ENCODE data around the gene CHAC1.

DNA sequence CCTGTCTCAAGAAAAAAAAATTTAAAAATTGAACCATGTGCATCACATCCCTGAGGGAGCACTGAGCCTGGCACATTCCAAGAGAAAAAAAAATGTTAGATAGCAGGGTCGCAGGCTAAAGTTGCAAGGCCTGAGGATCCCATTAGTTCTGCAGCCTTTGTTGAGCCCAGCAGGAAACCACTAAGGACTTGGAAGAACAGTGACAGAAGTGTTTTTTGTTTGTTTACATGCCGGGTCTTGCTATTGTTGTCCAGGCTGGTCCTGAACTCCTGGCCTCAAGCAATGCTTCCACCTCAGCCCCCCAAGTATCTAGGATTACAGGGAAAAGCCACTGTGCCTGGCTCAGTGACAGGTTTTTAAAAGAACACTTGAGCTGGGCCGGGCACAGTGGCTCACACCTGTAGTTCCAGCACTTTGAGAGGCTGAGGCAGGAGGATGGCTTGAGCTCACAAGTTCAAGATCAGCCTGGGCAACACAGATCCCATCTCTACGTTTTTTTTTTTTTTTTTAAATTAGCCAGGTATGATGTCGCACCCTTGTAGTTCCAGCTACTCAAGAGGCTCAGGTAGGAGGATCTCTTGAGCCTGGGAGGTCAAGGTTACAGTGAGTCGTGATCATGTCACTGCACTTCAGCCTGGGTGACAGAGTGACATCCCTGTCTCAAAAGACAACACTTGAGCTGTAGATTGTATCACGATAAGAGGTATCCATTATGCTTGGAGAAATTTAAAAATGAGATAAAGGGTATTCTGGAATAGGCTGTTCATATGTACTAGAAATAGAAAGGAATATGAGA, 15.2 kb downstream of the CHAC1 start:
- TF ChIP-seq POLR2A (IDR thresholded peaks at IDR 0.05): no peak
- TF ChIP-seq, protein P1, sequence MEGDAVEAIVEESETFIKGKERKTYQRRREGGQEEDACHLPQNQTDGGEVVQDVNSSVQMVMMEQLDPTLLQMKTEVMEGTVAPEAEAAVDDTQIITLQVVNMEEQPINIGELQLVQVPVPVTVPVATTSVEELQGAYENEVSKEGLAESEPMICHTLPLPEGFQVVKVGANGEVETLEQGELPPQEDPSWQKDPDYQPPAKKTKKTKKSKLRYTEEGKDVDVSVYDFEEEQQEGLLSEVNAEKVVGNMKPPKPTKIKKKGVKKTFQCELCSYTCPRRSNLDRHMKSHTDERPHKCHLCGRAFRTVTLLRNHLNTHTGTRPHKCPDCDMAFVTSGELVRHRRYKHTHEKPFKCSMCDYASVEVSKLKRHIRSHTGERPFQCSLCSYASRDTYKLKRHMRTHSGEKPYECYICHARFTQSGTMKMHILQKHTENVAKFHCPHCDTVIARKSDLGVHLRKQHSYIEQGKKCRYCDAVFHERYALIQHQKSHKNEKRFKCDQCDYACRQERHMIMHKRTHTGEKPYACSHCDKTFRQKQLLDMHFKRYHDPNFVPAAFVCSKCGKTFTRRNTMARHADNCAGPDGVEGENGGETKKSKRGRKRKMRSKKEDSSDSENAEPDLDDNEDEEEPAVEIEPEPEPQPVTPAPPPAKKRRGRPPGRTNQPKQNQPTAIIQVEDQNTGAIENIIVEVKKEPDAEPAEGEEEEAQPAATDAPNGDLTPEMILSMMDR (IDR thresholded peaks at IDR 0.05): no peak
